ENCODE data around the gene TRAPPC12.

DNA sequence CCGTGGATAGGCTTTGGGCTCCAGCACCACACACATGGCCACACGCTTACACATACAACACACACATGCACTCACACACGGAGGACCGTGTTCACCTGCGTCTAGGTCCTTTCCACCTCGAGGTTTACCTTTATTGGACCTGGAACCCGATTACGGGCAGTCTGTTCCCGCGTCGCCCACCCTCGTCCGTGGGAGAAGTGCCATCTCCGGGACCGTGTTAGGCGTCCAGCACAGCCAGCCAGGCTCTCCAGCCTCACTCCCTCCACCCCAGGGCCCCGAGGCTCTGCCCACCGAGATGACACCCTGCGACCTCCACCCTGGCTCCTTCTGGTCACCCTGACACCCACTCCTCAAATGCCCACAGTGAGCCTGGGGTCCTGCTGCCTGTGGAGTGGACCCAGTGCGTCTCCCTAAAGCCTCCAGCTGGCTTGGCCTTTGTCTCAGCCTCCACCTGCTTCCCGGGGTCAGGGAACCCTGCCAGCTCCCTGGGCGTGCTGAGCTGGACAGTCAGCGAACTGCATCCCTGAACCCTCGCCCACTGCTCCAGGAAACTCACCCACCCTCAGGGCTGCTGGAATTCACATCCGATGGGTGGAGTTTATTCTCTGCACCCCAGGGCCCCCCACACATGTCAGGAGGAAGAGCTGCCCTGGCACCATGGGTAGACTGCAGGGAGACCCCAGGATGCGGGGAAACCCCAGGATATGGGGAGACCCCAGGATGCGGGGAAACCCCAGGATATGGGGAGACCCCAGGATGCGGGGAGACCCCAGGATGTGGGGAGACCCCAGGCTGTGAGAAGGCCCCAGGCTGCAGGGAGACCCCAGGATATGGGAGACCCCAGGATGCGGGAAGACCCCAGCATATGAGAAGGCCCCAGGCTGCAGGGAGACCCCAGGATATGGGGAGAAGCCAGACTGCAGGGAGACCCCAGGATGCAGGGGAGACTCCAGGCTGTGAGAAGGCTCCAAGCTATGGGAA is 106.8 kb downstream of the TRAPPC12 start:
- TF ChIP-seq, protein P1, sequence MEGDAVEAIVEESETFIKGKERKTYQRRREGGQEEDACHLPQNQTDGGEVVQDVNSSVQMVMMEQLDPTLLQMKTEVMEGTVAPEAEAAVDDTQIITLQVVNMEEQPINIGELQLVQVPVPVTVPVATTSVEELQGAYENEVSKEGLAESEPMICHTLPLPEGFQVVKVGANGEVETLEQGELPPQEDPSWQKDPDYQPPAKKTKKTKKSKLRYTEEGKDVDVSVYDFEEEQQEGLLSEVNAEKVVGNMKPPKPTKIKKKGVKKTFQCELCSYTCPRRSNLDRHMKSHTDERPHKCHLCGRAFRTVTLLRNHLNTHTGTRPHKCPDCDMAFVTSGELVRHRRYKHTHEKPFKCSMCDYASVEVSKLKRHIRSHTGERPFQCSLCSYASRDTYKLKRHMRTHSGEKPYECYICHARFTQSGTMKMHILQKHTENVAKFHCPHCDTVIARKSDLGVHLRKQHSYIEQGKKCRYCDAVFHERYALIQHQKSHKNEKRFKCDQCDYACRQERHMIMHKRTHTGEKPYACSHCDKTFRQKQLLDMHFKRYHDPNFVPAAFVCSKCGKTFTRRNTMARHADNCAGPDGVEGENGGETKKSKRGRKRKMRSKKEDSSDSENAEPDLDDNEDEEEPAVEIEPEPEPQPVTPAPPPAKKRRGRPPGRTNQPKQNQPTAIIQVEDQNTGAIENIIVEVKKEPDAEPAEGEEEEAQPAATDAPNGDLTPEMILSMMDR (IDR thresholded peaks at IDR 0.05), result no peak
- no peak for TF ChIP-seq POLR2A (IDR thresholded peaks at IDR 0.05)
